Measurements from ENCODE around the gene PTPRQ.

PTPRQ gene

DNA sequence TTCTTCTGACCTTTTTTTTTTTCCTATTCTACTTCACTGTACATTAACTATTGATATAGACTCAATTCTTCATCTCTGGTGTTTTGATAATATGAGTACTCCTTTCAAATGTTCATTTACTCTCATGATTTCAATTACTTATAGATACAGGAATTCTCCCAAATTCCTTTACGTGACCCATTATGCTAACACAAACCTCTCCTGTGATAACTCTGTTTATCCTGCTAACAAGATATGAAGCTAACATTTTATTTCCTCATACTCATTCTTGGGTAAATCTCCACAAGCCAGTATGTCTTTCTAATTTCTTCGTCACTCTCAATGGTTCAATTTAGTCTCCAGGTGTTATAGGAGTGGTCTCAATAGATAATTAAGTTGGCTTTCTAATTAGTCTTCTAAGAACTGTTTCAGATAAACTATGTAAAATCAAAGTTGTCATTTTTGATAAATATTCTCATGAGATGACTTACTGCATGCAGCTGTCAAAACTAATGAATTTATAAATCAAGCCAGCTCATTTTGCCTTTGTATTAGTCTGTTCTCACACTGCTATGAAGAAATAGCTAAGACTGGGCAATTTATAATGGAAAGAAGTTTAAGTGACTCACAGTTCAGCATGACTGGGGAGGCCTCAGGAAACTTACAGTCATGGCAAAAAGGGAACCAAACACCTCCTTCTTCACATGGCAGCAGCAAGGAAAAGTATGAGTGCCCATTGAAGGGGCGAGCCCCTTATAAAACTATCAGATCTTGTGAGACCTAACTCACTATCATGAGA, 132.8 kb downstream of the PTPRQ start:
- DNase-seq = no peak

DNA sequence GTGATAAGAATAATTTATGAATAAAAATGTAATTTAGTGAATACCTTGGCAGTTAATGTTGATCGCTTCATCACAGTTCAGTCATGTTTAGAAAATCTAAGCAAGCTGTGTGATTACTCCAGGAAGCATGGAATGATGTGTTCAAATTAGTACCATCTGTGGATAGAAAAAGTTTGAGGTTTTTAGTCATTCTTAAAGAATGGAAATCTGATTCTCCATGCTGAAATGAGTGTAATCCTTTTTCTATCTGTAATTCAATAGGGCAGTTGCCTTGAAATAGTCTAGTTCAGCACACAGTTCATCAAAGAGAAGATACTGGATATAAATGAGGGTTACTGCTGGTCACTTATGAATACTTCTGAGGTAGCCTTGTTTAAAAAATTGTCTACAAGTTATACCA, 136.2 kb downstream of the PTPRQ start:
- DNase-seq = no peak

DNA sequence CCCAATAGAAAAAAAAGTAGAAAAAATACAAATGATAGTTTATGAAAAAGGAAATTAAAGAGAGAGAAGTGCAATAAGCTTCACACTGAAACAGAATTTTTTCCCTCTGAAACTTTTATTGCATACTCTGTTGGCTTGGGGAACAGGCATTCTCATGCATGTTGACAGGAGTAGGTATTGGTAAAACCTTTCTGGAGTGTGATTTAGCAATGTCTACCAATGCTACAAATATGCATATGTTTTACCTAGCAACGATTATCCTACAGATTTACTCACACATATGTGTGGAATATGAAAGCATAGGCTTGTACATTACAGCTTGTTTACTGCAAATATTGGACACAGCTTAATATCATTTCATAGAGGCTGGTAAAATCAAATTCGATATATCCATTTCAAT, 137.7 kb downstream of the PTPRQ start:
- no peak for DNase-seq

DNA sequence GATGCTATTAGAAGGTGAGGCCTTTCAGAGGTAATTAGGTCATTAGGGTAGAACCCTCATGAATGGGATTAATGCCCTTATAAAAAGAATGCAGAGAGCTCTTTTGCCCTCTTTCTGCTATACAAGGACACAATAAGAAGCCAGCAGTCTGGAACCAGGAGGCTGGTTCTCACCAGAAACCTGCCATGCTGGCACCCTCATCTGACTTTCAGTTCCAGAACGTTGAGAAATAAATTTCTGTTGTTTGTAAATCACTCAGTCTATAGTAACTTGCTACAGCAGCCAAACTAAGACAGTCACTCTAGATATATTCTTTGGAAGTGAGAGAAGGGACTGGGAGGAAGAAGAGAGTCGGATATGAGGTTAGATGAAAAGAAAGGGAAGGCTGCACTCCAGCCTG, 138.4 kb downstream of the PTPRQ start:
- DNase-seq = no peak

DNA sequence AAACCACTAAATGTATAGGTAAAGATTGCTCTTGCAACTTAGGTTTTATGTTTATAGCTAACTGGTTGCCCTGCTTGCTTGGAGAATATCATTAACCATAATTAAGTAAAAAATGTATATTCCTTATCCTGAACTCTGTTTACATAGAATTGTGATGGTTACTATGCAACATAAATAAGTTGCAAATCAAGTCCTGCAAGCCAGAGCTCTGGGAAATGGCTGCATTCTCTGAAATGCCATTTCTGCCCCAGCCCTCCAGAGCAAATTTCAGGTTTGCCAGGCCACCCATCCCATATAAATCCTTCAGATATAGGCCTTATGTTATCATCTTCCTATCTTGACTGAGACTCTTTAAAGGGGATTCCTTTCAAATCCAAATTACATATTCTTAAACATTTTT, 145.0 kb downstream of the PTPRQ start:
- no peak for DNase-seq

DNA sequence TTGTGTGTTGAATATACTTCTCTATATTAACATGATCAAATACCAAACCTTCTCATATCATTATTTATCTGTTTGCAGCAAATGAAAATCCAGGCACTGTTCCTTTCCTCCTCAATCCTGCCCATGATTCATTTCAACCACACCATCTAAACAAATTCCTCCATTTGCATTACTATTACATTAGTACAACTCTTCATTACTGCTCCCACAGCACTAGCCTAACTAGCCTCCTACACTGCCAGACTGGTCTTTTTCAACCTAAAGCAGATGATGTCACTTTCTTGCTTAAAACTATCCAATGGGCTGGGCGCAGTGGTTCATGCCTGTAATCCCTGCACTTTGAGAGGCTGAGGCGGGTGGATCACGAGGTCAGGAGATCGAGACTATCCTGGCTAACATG, 146.1 kb downstream of the PTPRQ start:
- DNase-seq = no peak

DNA sequence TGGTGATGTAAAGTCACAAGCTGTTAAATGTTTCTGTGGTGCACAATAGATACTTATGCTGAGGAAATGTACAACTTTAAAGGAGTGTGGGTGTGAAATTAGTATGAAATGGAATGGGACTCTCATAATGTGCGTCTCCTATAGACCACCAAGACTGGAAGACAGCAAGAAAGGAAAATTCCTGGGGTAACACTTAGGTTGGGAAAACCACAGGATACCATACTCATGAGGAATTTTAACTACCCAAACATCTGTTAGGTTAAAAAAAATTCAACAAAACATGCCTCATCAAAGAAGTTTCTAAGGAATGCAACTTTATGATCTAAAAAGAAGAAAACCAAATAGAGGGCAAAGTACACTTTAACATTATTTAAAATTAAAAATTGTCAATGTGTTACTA, 149.7 kb downstream of the PTPRQ start:
- no peak for DNase-seq

DNA sequence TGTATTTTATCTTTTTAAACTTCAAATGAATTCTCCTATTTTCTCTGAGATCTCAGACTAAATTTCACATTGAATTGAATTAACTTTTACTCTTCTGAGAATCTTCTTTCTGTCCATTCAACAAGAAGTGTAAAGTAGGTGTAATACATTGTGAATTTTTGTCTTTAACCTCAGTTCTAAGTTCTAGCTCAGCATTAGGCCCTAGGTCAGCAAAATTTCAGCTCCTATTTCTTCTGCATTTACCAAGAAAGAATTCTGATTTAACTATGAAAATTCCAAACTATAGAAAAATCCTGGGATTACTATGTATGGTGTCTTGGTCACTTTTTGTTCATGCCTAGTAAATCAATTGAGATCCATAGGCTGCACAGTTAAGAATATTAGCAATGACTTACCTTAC, 152.5 kb downstream of the PTPRQ start:
- no peak for DNase-seq

DNA sequence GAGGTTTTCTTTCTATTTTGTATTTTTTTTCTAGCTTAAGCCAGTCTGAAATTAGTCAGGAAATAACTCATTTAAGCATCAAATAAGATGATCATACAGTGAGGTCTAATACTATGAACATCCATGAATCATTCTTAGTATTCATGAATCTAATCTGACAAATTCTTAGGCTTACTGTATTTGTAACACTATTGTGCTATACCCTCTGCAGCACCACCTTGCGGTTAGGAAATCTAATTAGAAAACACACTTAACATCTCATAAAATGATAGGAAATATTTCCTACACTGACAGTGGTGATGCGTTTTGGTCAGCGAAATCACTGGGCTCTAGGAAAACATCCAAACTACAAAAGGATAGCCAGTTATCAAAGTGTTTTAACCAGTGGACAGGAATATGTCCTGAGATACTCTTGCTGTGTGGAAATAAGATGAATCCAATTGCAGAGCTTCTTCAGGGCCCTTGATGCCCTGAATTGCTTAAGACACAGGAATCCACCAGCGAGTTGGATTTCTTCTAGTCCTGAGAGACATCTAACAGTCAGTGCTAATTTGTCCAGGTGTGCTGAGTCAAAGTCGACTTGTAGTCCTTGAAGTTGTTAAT, 154.1 kb downstream of the PTPRQ start:
- DNase-seq = no peak

DNA sequence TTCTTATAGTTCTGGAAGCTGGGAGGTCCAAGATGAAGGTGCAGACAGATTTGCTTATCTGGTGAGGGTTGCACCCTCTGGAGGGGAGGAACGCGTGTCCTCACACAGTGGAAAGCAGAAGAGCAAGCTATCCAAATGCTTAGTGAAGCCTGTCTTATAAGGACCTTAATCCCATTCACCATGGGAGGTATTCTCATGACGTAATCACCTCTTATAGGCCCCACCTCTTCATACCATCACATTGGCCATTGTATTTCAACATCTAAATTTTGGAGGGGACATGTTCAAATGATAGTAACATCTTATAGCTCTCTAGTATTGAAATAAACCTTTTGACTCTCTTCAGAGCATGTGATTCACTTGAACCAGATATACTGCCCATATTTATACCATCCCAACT, 158.4 kb downstream of the PTPRQ start:
- DNase-seq = no peak

DNA sequence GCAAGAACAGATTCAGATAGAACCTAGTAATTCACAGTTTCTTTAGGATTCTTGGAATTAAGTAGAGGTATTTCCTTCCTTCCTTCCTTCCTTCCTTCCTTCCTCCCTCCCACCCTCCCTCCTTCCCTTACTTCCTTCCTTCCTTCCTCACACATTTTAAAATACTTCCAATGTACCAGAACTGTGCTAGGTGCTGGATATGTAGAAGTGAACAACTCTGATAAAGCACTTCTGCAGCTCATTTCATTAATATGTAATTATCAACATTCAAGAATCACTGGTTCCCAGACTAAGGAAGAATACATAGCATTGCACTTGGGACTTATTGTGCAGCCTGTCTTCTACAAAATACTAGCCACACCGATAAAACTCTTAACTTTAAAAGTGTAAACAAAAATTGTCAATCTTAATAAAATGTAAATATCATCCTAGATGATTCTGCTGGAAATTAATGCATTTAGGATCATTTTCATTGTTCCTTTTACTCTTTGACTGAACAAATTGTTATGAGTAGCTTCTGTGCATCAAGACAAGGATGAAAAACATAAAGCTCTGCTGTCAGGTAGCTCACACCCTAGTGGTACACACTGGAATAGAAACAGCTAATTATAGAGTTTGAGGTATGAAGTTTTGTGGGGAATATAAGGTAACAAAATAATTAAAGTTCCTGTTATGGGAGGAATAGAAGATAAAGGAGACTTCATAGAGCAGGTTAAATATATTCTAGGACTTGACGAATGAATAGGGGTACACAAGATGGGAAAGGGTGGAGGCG, 163.5 kb downstream of the PTPRQ start:
- no peak for DNase-seq

DNA sequence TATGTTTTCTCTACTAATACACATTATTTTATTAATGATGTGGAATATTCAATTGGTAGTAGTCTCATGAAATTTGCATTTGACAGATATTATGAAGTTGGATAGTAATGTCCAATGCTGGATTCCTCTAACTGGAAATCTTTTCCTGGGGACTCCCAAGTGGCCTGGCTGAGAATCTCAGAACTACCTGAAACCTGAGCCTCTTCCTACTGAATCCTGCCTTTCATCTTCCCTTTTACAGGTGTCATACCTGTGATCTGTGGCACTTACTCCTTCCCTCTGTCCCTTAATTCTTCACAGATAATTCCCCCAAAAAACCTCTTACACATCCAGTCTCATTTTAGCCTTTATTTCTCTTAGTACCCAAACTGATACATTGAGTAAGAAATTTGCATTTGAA, 173.7 kb downstream of the PTPRQ start:
- DNase-seq = no peak

DNA sequence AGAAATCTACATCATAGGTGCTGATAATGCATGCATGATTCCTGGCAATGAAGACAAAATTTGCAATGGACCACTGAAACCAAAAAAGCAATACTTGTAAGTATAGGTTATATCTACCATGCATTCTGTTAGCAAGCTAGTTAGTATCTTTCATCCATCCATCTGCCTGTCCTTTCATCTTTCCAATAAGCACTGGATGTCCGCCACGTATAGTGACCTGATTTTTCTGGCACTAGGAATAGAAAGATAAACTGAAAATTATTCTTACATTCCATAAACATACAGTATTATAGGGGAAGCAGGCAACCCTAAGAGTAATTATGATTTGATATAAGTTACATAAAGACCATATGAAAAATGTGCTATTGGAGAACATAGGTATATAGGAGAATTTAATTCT, 176.2 kb downstream of the PTPRQ start:
- no peak for DNase-seq

DNA sequence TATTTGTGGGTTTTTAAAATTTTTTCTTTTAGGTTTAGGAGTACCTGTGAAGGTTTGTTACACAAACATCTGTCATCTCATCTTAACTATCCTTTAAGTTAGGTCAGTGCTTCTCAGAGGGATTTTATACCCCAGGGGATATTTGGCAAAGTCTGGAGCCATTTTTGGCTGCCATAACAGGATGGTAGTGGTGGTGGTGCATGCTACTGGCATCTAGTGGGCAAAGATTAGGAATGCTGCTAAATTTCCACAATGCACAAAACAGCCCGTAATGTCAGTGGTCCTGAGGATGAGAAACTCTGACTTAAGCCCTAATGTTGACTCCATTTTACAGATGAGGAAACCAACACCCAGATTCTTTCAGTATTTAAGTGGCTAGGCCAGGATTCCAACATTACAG, 178.2 kb downstream of the PTPRQ start:
- DNase-seq = no peak

DNA sequence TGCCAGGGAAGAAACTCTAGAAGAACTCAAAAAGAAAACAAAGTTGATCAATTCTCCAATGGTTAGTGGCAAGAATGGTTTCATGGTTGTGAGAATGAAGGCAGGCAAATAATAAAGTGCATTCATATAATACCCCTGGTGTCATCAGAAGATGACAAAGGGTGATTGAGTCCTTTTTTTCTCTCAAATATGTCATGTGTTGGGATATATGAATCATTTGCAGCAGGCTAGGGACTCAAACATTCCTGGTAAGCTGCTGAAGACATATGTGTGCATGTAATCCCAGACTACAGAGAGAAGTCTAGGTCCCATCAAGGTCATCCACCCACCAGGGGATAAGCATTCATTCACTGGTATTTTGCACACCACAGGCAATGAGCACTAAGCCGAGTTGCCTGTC, 181.0 kb downstream of the PTPRQ start:
- no peak for DNase-seq

DNA sequence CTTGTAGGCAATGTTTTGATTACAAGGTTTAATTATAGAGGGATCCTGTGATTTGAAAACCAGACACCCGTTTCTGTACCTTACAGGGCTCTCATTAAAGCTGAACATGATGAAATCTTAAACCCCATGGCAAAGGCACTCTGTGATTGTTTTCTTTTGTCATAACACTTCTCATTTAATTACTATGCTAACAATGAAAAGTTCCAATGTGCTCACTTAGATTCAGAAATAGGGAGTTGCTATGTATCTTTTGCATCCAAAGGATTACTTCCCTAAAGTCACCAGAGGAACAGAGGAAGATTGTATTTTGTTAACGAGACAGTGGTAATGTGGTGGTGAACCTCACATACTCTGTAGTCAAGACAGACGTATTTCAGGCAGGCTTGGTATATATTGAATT, 181.9 kb downstream of the PTPRQ start:
- DNase-seq = no peak

DNA sequence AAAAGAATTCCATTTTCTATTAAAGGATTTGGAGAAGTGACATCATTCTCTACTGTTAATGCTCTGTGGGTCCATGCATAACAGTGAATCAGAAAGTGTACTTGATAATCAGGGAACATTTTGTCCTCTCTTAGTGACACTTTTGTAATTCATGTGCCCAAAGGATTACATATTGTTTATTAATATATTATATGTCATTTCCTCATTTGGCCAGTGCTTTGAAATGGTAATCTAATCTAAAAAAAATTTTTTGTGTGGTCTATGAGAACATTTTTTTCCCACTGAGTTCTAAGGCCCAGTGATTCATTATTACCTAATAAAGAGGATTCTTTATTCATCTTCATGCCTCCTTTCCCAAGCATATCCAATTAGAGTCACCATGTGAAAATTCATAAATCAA, 183.7 kb downstream of the PTPRQ start:
- no peak for DNase-seq

DNA sequence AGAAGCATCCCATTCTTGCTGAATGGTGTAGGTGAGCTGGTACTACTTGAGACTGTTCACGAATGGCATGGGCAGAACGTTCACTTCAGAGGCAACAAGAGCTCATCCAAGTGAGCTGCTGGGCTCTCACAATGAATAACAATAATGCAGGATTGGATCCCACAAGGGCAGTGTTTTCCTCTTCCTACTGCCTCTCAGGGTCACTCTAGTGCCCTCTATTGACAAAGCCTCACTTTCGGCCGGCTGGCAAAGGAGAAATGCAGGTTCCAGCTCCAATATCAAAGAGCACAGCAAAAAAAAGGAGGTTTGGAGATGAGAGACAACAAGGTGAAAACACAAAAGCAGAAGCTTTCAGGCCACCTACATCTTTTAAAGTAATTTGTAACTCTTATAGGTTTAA, 188.8 kb downstream of the PTPRQ start:
- DNase-seq = no peak

DNA sequence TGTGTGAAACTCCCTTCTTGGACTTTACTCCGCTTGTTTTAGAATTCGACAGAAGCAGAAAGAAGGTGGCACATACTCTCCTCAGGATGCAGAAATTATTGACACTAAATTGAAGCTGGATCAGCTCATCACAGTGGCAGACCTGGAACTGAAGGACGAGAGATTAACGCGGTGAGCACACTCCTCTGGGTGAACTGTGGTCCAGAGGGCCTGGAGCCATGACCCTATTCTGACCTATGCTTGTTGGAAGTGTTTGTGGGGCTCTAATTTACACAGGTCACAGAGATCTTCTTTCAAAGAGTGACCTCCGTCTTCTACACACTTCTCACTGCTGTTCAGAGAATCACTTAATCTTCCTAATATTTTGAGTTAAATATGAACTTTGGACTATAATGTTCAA, 190.9 kb downstream of the PTPRQ start:
- no peak for DNase-seq

DNA sequence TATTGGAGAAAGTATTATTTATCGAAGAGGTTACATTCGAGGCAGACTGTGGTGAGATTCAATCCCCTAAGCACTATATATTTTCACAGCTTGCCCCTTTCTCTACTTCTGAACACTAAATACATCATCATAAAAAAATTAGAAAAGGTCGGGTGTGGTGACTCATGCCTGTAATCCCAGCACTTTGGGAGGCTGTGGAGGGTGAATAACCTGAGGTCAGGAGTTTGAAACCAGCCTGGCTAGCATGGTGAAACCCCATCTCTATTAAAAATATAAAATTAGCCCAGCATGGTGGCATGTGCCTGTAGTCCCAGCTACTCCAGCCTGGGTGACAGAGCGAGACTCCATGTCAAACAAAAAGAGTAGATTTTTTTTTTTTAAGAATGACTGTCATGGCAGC, 192.8 kb downstream of the PTPRQ start:
- no peak for DNase-seq

DNA sequence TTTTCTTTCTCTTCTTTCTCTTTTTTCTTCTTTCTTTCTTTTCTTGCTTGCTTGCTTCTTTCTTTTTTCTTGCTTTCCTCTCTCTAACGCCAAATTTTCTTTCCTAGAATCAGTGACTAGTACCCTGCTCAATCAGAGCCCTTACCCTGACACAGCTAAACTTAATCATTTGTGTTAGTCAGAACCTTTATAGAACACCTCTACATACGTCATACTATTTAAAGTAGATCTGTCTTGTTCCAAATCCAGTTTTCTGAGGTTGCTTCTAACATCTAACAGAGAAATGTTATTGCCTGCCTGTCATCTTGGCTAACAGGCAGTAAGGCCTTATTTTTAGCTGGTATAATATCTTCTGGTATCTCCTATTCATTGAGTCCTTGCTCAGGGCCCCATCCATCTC, 197.9 kb downstream of the PTPRQ start:
- no peak for DNase-seq

DNA sequence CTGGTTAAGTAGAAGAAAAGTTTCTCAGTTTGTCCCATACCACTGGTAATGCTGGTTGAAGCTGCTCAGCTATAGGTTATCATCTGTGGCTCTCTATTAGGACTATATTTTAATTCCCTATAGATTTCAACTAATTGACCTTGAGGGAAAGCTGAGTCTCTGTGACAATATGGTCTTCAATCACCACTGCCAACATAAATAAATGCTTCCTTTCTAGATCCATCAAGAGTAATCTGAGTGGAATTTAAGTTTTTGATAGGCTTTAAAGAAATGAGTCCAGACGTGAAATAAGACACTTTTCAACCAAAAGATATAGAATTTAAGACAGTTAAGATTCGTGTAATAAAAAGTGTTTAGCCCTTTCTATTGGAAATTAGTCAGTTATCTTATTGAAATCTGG, 199.9 kb downstream of the PTPRQ start:
- no peak for DNase-seq

DNA sequence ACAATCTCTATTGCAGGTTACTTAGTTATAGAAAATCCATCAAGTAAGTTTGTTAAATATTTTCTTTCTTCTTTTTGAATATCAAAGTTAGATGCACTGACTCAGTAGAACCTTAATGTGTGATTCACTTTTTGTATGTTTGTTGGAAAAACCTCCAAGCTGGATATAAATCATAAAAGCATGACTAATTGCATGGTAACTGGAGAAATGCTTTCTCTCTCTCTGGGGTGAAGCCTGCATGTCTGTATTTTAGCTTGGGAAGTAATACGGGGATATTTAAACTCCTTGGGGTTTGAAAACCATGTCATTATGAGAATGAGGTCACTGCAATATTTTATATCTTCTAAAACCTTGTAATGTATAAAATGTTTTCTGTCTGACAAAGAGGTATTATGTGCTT, 204.8 kb downstream of the PTPRQ start:
- DNase-seq = no peak

DNA sequence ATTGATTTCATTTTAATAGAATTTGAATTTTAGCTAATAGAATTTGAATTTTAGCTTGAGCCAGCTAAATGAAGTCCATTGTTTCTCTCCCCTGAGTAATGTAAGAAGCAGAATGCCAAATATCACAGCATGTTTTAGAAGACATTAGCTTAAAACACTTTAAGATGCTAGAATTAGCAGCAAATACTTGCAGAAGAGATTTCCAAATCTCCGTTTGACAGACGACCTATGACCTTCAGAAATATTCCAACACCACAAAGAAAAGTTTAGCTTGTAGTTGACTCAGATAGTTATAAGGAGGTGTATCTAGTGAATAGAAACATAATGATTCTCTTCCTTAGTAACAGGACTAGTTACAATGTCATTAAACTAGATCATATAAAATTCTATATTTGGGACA, 211.7 kb downstream of the PTPRQ start:
- no peak for DNase-seq
